ENCODE results near the gene BAZ2B.
"Not testable (repeated sequence)": the region's sequence is repeated elsewhere in the genome, so short reads cannot be mapped to it uniquely, and the experiment has no call there.

Gene BAZ2B

GRCh38 chr2:159616286-159616701 lies at the start of gene BAZ2B:
Gene BAZ2B, minus strand, starts transcription at chr2:159616548. Its CDS starts 137,829 bp downstream, at chr2:159478719.
- FAIRE-seq: peak; percentile 85

- no peak for FAIRE-seq
These were observed 44.9 kb upstream of the BAZ2B start for GRCh38 chr2:159661286-159661685.

DNA sequence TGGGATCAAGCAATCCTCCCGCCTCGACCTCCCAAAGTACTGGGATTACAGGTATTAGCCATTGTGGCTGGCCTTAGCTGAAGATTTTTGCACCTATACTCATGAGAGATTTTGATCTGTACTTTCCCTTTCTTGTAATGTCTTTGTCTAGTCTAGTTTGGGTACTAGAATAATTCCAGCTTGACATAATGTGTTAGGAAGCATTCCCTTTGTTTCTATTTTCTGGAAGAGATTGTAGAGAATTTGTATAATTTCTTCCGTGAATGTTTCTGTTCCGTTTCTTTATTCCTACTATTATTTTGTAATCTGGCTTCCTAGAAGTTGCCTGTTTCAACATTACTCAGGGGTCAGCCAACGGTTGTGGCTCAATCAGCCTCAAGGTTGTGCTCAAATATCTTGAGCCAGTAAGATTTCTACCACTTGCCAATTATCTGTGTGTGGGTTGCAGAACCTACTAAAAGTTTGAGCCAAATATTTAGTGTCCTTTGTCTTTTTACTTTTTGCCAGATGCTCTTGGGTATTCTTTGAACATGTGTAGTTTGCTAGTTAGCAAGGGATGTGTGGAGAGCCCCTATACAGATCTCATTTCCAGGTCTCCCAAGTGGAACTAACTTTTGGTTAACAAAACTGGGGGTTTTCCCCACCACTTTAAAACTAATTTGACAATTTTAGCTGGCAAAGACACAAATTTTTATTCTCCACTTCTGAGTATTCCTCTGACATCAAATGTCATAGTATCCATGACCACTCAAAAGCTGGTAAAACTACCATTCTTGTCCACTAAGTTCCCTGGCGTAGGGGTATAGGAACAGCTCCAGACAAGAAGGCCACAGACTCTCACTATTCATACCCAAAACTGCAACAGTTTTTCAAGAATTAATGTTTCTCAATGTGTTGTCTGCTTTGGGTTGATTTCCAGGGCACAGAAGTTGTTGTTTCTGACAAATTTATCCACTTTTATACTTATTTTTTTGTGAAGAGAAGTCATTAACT lies 42.8 kb upstream of the BAZ2B start:
- FAIRE-seq: no peak

GRCh38 chr2:159653962-159654361 lies 37.6 kb upstream of the BAZ2B start:
- no peak for FAIRE-seq

DNA sequence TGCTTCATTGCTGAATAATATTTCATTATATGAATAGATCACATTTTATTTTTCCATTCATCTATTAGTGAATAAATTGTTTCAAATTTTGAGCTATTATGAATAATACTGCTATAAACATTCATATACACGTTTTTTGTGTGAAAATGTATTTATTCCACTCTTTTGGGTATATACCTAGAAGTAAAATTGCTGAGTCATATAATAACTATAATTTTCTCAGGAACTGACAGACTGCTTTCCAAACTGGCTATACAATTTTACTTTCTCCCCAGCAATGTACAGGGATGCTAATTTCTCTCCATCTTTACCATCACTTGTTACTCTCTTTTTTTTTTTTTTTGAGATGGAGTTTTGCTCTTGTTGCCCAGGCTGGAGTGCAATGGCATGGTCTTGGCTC lies 35.5 kb upstream of the BAZ2B start:
- FAIRE-seq: no peak

DNA sequence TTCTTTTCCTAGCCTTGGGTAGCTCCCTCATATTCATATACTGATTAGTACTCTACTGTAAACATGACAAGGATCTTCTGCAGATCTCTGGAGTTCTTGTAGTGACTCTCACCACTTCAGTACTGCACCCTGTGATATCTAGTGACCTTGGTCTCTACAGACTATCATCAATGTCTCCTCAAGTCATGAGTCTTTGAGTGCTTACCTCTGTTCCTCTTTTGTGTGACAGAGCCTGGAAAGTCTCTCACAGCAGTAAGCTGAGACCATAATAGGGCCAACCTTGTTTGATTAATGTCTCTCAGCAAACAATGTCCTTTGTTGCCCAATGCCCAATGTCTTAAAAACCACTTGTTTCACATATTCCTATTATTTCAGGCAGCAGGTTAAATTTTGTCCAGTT lies 34.2 kb upstream of the BAZ2B start:
- FAIRE-seq: no peak

DNA sequence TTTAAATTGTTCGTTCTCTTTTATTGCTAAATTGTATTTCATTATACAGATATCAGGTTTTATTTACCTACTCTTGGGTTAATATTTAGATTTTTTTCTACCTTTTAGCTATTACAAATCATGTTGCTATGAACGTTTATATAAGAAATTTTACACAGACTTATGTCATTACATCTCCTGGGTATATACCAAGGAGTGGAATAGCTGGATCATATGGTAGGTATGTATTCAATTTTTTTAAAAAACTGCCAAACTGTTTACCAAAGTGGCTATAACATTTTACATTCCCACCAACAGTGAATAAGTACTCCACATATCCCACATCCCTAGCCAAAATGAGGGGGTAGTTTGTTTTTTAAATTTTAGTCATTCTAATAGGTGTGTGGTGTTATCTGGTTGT lies 32.3 kb upstream of the BAZ2B start:
- FAIRE-seq: no peak

DNA sequence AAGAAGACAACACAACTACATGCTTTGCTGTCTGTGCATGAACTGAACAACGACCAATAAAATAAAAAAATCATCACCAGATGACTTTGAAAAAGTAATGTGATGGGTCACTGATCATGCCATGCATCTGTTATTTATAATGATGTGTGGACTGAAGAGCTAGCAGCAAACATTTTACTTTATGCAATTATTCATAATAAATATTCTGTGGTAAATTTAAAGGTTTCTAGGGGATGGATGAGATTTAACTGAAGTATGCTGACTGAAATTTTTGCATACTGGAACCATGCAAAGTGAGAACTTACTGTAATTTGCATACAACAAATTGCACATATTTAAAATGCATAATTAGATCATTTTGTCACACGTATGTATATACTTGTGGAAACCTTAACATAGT lies 31.3 kb upstream of the BAZ2B start:
- no peak for FAIRE-seq

DNA sequence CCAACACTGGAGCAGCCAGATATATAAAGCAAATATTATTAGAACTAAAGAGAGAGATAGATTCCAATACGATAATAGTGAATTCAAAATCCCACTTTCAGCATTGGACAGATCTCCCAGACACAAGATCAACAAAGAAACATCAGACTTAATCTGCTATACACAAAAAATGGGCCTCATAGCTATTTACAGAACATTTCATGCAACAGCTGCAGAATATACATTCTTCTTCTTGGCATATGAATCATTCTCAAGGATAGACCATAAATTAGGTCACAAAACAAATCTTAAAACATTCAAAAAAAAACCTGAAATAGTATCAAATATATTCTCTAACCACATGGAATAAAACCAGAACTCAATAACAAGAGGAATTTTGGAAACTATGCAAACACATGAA lies 23.8 kb upstream of the BAZ2B start:
- FAIRE-seq: no peak

DNA sequence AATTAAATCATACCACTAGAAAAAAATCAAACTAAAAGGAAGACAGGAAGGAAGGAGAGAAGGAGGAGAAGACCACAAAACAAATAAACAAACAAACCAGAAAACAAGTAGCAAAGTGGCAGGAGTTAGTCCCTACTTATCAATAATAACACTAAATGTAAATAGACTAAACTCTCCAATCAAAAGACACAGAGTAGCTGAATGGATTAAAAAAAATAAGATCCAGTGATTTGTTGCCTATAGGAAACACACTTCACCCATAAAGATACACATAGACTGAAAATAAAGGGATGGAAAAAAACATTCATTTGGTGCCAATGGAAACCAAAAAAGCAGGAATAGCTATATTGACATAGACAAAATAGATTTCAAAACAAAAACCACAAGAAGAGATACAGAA lies 23.4 kb upstream of the BAZ2B start:
- FAIRE-seq: no peak

- FAIRE-seq: no peak
These were observed 22.7 kb upstream of the BAZ2B start for GRCh38 chr2:159639071-159639470.

DNA sequence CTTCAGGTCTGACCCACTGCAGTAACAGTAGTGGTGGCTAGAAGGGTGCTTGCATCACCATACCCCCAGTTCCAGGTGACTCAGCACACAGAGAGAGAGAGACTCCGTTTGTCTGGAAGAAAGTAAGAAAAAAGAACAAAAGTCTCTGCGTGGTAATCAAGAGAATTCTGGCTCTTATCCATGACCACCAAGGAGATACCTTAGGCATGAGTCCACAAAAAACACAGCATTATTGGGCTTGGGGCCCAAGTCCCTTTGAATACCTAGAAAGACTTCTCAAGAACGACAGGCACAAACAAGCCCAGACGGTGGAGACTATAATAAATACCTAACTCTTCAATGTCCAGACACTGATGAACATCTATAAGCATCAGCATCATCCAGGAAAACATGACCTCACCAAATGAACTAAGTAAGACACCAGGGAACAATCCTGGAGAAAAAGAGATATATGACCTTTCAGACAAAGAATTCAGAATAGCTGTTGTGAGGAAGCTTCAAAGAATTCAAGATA lies 21.7 kb upstream of the BAZ2B start:
- FAIRE-seq: no peak

GRCh38 chr2:159637240-159637639 lies 20.9 kb upstream of the BAZ2B start:
- no peak for FAIRE-seq

DNA sequence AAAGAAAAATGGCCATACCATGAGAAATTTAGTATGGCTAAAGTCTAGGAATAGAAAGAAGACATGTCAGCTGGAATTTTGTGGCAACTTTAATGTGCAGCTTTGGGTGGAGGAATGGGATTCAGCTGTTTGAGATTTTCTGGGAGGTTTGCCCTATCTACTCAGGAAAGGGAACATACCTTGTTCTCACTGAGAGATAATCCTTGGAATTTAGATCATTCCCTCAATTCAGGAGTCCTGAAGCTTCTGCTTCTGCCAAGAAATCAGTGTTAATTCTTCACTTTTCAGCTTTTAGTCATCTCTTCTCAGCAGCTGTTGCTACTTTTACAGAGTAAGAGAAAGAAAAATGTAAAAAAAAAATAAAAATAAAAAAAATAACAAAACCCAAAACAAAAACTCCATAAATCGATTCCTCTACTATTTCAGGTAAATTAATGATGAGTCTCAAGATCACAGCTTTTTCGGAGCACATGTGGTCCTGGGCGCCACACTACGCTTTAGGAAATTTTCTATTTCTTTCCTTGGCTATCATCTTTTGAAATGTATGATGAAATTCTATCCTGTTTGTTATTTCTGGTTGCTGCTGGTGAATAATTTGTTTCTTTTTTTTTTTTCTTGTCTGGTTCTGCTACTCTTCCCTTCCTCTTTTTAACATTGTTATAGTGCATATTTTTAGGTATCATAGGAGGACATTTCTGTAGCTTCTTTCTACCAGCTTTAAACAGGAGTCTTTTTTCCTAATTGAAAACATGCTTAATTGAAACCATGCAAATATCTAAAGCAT lies 18.9 kb upstream of the BAZ2B start:
- no peak for FAIRE-seq

DNA sequence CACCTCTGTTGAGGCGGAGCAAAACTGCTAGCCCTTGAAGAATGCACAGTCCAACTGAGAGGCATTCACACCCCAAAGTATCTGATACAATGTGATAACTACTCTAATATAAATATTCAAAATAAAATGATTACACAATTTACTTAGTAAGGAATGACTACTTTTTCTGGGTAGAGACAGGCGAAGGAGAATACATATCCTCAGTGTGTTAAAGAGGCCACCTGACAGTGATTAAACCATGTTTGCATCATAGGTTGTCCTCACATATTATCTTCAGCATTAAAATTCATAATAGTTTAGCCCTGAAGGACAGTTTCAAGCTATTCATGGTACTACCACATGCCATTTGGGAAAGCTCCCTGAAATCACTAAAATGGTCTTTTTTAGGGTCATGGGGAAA lies 16.9 kb upstream of the BAZ2B start:
- FAIRE-seq: no peak

DNA sequence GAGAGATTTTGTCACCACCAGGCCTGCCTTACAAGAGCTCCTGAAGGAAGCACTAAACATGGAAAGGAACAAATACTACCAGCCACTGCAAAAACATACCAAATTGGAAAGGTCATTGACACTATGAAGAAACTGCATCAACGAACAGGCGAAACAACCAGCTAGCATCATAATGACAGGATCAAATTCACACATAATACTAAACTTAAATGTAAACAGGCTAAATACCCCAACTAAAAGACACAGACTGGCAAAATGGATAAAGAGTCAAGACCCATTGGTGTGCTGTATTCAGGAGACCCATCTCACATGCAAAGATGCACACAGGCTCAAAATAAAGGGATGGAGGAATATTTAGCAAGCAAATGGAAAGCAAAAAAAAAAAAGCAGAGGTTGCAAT lies 9.3 kb upstream of the BAZ2B start:
- not testable (repeated sequence) for FAIRE-seq

- no peak for FAIRE-seq
These were observed 7.1 kb upstream of the BAZ2B start for GRCh38 chr2:159623436-159623835.

GRCh38 chr2:159622966-159623365 lies 6.6 kb upstream of the BAZ2B start:
- FAIRE-seq: no peak

- no peak for FAIRE-seq
These were observed 4.4 kb upstream of the BAZ2B start for GRCh38 chr2:159620796-159621195.

GRCh38 chr2:159617646-159618045 lies 1.3 kb upstream of the BAZ2B start:
- FAIRE-seq: no peak

DNA sequence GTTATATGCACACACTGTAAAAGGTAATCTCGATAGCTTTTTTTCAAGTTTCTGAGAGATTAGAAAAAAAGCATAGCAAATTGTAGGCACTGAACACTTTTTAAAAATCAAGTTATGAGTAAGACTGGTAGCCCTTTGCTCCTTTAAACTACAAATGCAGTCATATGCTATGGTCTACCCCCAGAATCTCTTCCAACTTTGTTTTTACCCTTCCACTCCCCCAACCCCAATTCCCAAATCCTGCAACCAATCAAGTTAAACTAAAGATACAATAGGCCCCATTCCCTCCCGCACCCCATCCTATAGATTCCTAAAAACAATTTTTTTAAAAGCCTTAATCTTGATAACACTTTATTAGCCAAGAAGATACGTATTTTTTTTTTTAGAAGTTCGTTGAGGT lies 752 bp upstream of the BAZ2B start:
- FAIRE-seq: no peak

GRCh38 chr2:159615367-159616285 lies 722 bp downstream of the BAZ2B start:
- peak; percentile 82 for FAIRE-seq
